Esophagus squamous epithelium (tissue), 5 donors: ENCODE data around the gene PITPNM3. TPM values are rescaled to one million over a fixed set of nuclear protein-coding genes. Genes with fewer than 3 reads are reported as not detected.
A peak's percentile ranks its signal among the peaks of the same experiment; 100 is the strongest.

Experiments
- DNase-seq: peaks from one replicate; lab custom pipeline; 2025; lab: John Stamatoyannopoulos, UW
- H3K27ac ChIP-seq, 4 donors: fragments of 200-600 bp; sonication (generic); one replicate each; pipeline ENCODE4 v1.5.1; 2016 to 2019; ENCODE audit warnings: mild to moderate bottlenecking in 1 of 4
- H3K27me3 ChIP-seq, 4 donors: fragments of 200-600 bp; sonication (generic); 1 replicate in 3 of 4; 2 replicates in 1 of 4; pipeline versions ENCODE4 v1.5.1 to v1.6.0; 2017 to 2021; ENCODE audit warnings: antibody characterized with exemption in 1 of 4
- H3K36me3 ChIP-seq, 3 donors: fragments of 200-600 bp; sonication (generic); one replicate each; pipeline ENCODE4 v1.5.1; 2016 to 2019
- H3K4me1 ChIP-seq, 3 donors: fragments of 200-600 bp; sonication (generic); one replicate each; pipeline ENCODE4 v1.5.1; 2017 to 2019
- H3K4me3 ChIP-seq, 4 donors: fragments of 200-600 bp; sonication (generic); 1 replicate in 3 of 4; 2 replicates in 1 of 4; pipeline ENCODE4 v1.5.1; 2016 to 2019; ENCODE audit warnings: mild to moderate bottlenecking in 2 of 4, moderate library complexity in 1 of 4
- H3K9me3 ChIP-seq, 3 donors: fragments of 200-600 bp; sonication (generic); one replicate each; pipeline ENCODE4 v1.5.1; 2016 to 2019
- POLR2A ChIP-seq, 4 donors: fragments of 450-650 bp; IDR thresholded peaks; one replicate each; pipeline ENCODE4 v1.6.1; 2017; ENCODE audit warnings: antibody characterized with exemption in 4 of 4, mild to moderate bottlenecking in 4 of 4, moderate library complexity in 3 of 4
- WGBS, 2 donors: methylation state at CpG; one replicate each; pipeline ENCODE4 v1.1.5; 2018; 5-methylcytosine and 5-hydroxymethylcytosine counted together
- intact Hi-C: fragments of 100-400 bp; cut with DNase I; formaldehyde crosslinking; loops from one replicate; pipeline ENCODE4 v1.15.0; 2022
- total RNA-seq, 4 donors: library from RNA; depleted of rRNA; stranded (reverse); fragments of >200 nt; gene quantifications; one replicate each; pipeline ENCODE4 v1.1.0, GENCODE V29; 2016
- TF ChIP-seq, protein P1 (sequence below), 6 experiments: fragments of 450-650 bp in 4 of 6; fragments of 200-600 bp in 2 of 6; sonication (generic) in 2 of 6; IDR thresholded peaks; one replicate each; pipeline ENCODE4 v1.5.1; 2016 to 2019; ENCODE audit warnings: antibody characterized with exemption in 6 of 6, mild to moderate bottlenecking in 4 of 6, moderate library complexity in 4 of 6
- donor health status: DM: yes; HTN: yes; CAD: no.

Gene PITPNM3
- total RNA-seq, 4 donors from 2014 or later = 14.0 to 33.4 (median 21.5) TPM

DNA sequence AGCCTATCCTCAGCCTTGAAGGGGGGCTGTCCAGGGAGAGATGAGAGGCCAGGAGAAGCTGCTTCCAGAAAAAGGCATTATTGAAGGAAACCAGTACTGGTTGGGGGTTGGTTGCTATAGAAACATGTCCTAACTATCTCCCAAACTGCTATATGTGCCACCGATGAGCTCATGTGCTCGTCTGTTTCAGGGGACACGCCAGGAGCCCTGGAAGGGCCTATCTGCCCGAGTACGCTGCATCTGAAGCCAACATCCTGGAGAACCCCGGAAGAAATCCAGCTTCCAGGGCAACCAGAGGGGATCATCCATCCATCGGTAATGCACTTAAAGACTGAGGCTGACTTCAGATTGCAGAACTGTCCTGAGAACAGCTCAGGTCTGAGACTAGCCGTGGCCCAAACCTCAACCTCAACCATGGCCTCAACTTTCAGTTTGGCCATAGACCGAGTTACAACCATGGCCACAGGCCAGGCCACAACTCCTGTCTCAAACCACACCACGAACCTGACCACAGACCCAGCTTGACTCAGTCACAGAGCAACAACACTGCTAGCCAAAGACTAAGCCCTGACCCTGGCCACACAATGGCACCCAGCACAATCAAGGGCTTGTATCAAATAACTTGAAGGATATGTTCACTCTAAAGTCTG is 10.2 kb downstream of the PITPNM3 start:
- no peaks in the 10 kb centered on the region for H3K9me3 ChIP-seq
- DNase-seq = no peak
- WGBS, 2 donors = 80 to 88% methylated on average over 1 to 6 of the region's 10 CpGs
- intact Hi-C loops = no loop called here
- TF ChIP-seq, protein P1, sequence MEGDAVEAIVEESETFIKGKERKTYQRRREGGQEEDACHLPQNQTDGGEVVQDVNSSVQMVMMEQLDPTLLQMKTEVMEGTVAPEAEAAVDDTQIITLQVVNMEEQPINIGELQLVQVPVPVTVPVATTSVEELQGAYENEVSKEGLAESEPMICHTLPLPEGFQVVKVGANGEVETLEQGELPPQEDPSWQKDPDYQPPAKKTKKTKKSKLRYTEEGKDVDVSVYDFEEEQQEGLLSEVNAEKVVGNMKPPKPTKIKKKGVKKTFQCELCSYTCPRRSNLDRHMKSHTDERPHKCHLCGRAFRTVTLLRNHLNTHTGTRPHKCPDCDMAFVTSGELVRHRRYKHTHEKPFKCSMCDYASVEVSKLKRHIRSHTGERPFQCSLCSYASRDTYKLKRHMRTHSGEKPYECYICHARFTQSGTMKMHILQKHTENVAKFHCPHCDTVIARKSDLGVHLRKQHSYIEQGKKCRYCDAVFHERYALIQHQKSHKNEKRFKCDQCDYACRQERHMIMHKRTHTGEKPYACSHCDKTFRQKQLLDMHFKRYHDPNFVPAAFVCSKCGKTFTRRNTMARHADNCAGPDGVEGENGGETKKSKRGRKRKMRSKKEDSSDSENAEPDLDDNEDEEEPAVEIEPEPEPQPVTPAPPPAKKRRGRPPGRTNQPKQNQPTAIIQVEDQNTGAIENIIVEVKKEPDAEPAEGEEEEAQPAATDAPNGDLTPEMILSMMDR (IDR thresholded peaks at IDR 0.05) = no peak
- TF ChIP-seq POLR2A (IDR thresholded peaks at IDR 0.05) = no peak
- H3K4me1 ChIP-seq = peaks cover 29 to 66% (median 41%) of the 10 kb centered on the region in 3 donors
- H3K27ac ChIP-seq = peak overlapping the region in 3 of 4 donors; percentile 17 to 44 (median 25)
- no peaks in the 10 kb centered on the region for H3K27me3 ChIP-seq
- no peak overlapping the region for H3K4me3 ChIP-seq
- peaks cover 0 to 20% (median 0%) of the 10 kb centered on the region in 3 donors for H3K36me3 ChIP-seq

DNA sequence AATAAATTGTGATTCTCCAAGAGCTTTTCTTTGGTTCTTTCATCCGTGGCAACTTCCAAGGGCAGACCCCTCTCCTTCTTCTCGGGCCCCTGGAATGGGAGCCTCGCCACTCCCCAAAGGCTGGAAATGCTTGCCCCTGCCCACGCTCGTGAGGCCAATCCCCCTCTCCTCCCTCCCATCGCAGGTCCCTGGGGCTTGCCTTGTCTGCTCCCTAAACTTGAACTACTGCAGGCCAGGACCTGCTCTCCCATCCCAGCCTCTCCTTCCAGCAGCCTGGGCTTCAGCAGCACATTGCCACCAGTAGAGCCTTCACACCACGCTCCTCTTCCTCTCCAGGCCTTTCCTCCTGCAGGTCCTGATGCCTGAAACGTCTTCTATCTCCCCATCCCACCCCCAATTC is 11.1 kb downstream of the PITPNM3 start:
- no peak for DNase-seq
- Histone ChIP-seq H3K36me3 (peaks cover 0 to 26% (median 0%) of the 10 kb centered on the region in 3 donors), H3K4me1 (peaks cover 21 to 57% (median 35%) of the 10 kb centered on the region in 3 donors), H3K27ac (peak overlapping the region in 3 of 4 donors; percentile 17 to 44 (median 25)), H3K9me3 (no peaks in the 10 kb centered on the region), H3K27me3 (no peaks in the 10 kb centered on the region), H3K4me3 (no peak overlapping the region)
- intact Hi-C loops = no loop called here
- TF ChIP-seq, protein P1 (IDR thresholded peaks at IDR 0.05) = no peak
- no peak for TF ChIP-seq POLR2A (IDR thresholded peaks at IDR 0.05)
- 27 to 43% methylated on average over 7 to 8 of the region's 8 CpGs for WGBS, 2 donors

GRCh38 chr17:6544011-6544370 is 12.4 kb downstream of the PITPNM3 start:
- intact Hi-C loops = no loop called here
- no peaks in the 10 kb centered on the region for H3K9me3 ChIP-seq

GRCh38 chr17:6543079-6544010 is 13.0 kb downstream of the PITPNM3 start:
- no peaks in the 10 kb centered on the region for H3K27me3 ChIP-seq
- H3K4me3 ChIP-seq = no peak overlapping the region
- peaks cover 0 to 37% (median 0%) of the 10 kb centered on the region in 3 donors for H3K36me3 ChIP-seq
- TF ChIP-seq, protein P1 (IDR thresholded peaks at IDR 0.05) = no peak
- TF ChIP-seq POLR2A (IDR thresholded peaks at IDR 0.05) = no peak
- peaks cover 4 to 37% (median 18%) of the 10 kb centered on the region in 3 donors for H3K4me1 ChIP-seq
- 80 to 93% methylated on average over 6 to 11 of the region's 16 CpGs for WGBS, 2 donors
- DNase-seq = no peak
- intact Hi-C loops = no loop called here
- H3K27ac ChIP-seq = no peak overlapping the region
- no peaks in the 10 kb centered on the region for H3K9me3 ChIP-seq

More at GRCh38 chr17:6544011-6544370, 12.4 kb downstream of the PITPNM3 start:
- H3K36me3 ChIP-seq = peaks cover 0 to 33% (median 0%) of the 10 kb centered on the region in 3 donors
- peaks cover 10 to 44% (median 24%) of the 10 kb centered on the region in 3 donors for H3K4me1 ChIP-seq
- H3K27ac ChIP-seq = no peak overlapping the region
- WGBS, 2 donors = 75 to 100% methylated on average over 2 to 5 of the region's 5 CpGs
- H3K27me3 ChIP-seq = no peaks in the 10 kb centered on the region
- no peak for DNase-seq
- no peak overlapping the region for H3K4me3 ChIP-seq
- TF ChIP-seq, protein P1 (IDR thresholded peaks at IDR 0.05) = no peak
- no peak for TF ChIP-seq POLR2A (IDR thresholded peaks at IDR 0.05)
